NCI-H2029 treated with DMSO at 0.1 percent for 48 hours (cell line): ENCODE results near the gene GRIK3.

Experiments
- DNase-seq: peaks from one replicate; lab custom pipeline; 2025; lab: John Stamatoyannopoulos, UW

GRIK3 gene

GRCh38 chr1:36852586-36852985 is 181.7 kb downstream of the GRIK3 start:
- DNase-seq, result no peak

DNA sequence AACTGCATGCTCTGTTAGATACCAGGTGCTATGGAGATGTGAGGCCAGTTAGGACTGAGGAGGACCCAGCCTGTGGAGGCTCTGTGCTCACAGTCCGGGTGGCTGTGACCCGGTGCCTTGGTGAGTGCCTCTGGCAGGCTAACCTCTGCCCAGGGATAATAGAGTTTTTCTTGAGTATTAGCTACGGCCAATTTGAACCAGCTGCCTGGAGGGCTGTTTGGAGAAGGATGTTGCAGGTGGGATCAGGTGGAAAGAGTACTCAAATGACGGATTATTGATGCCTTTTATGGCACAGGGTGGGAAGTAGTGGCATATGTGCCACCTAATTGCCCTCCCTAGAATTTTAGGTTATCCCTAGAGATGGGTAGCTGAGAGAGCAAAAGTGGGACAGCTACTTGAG is 182.7 kb downstream of the GRIK3 start:
- no peak for DNase-seq

GRCh38 chr1:36851087-36851486 is 183.2 kb downstream of the GRIK3 start:
- peak; percentile 100 for DNase-seq

DNA sequence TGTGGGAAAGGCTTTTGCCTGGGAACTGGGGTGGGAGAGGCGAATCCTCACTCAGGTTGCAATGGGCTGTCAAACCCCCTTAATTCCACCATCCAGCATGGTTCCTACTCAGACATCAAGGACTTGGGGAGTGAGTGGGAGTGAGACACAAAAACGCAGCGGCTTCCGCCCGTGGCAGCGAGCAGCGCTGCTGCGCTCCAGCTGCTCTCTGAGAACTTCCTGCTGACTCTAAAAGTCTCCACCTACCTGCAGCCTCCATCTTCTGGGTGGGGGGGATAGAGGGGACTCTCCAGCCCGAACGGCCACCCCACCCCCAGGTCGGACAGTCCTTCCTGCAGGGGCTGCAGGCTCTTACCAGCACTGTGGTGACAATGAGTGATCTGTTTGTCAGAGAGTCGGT is 184.4 kb downstream of the GRIK3 start:
- no peak for DNase-seq

- DNase-seq, result no peak
Measured at GRCh38 chr1:36847761-36848160, 186.6 kb downstream of the GRIK3 start.

GRCh38 chr1:36847186-36847585 is 187.1 kb downstream of the GRIK3 start:
- DNase-seq, result no peak

- no peak for DNase-seq
Measured at GRCh38 chr1:36846357-36846756, 188.0 kb downstream of the GRIK3 start.

- no peak for DNase-seq
Measured at GRCh38 chr1:36845802-36846201, 188.5 kb downstream of the GRIK3 start.

DNA sequence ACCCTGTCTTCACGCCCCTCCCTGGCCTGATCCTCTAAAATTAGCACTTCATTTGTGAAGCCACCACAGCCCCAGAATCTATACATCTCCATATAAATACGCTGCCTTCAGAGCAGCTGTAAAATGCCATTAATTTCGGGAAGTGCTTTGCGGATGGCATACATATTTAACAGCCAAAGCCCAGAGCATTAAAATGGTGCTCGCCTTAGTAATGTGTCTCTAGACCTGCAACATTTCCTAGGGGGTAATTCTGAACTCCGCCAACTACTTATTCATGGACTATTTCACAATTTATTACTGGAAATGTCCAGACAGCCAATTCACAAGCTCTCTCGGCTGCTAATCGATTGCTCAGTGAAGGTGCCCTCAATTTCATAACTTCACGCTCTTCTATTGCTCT is 189.4 kb downstream of the GRIK3 start:
- no peak for DNase-seq

DNA sequence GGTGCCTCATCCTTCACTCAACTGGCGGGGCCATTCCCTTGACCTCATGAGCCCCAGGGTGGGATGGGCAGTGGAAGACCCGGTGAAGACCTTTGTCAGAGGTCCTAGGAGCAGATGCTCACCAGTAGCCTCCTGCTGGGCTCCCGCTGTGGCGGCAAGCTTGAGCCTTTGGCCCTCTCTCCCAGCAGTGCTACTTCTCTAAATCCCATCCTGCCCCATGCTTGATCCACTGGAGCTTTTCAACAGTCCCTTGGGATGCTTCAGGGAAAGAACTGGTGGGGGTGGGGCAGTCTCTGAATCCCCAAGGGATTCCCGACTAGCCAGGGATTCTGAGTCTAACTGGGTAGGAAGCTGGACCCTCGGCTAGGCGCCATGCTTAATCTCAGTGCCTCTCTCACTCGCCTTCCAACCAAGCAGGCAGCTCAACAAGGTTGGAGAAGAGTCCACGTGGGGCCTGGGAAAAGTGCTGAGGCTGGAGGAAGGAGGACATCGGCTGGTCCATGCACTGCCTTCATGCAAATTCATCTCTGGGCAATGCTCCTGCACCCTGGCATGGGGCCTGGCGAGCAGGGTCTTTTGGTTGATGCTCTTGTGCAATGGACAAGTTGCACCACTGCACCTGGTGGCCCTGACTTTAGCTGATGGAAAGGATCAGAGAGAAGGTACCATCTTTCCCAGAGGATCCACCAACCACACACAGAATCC is 190.3 kb downstream of the GRIK3 start:
- DNase-seq, result no peak

DNA sequence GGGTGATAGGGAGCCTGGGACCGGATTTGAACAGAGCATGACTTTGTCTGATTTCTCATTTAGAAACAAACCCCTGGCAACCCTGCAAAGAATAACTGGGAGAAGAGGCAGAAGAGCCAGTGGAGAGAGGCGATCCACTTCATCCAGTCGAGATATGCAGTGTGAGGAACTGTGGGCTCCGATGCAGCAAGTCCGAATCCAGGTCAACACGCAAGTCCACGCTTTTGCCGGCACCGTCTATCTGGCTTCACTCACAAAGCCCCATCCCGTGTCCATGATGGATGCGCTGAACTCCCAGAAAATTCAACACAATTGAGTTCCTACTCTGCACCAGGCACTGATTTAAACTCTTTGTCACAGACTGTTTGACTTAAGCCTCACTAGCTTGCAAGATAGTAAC is 191.3 kb downstream of the GRIK3 start:
- no peak for DNase-seq

DNA sequence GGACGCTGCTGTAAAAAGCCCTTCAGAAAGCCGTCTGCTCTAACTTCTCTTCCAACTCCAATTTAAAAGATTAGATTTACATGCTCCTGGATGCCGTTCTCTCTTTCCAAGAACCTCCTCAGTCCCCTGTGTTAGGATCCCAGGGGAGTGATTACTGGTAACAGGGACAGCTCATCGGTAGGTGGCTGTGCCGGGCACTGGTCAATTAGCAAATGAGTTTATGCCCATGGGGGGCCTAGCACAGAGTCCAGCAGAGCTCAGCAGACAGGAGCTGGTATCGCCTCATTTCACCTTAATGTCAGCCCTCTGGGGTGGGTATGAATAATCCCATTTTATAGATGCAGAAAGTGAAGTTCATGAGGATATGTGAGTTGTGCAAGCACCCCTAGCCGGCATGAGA is 191.9 kb downstream of the GRIK3 start:
- no peak for DNase-seq

DNA sequence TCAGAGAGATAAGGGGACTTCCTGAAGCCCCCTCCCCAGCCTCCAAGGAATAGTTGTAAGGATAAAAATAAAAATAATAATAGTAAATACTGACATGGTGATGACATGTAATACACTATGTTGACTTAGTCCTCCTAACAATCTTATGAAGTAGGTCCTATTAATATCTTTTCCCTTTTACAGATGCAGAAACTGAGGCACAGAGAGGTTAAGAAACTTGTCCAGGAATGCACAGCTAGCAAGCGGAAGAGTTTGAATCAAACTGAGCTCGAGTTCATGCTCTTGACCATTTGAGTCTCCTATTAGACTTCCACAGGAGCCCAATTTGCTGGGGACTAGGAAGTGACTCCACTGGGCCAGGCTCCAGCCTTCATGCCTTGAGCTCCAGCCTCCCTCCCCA is 194.8 kb downstream of the GRIK3 start:
- no peak for DNase-seq

DNA sequence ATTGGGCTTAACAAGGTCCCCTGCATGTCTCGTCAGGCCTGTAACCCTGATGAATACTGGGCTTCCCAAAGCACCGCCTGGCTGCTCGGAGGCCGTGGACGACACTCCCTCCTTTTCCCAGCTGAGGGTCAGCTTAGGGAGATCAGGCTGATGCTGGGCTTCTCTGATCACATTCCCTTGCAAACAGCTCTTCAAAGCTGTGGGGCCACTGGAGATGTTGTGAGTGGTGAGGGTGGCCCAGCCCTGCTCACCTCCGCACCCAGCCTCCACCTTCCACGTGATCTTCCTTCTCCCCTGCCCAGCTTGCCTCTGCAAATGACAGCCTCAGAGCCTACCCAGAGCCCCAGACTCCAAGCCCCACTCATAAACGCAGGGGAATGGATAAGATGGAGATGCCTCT is 195.4 kb downstream of the GRIK3 start:
- no peak for DNase-seq

DNA sequence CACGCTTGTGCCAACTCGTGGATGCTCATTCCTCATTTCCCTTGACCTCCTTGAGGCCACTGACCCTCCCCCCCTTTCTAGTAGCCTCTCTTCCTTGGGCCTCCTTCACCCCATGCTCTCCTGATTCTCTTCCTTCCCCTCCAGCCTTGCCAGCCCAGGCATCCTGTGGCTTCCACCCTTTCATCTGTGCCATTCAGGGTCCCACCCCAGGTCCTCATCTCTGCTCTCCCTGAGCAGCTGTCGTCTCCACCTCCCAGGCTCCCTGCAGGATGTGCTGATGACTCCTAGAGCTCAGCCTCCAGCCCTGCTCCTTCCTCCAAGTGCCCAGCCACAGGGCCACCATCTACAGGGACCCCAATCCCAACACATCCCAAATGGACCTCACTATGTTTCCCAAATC is 197.4 kb downstream of the GRIK3 start:
- no peak for DNase-seq

- peak; percentile 100 for DNase-seq
Measured at GRCh38 chr1:36836196-36836883, 198.0 kb downstream of the GRIK3 start.

- DNase-seq, result peak; percentile 87
Measured at GRCh38 chr1:36835696-36836095, 198.6 kb downstream of the GRIK3 start.

- no peak for DNase-seq
Measured at GRCh38 chr1:36835017-36835695, 199.2 kb downstream of the GRIK3 start.

DNA sequence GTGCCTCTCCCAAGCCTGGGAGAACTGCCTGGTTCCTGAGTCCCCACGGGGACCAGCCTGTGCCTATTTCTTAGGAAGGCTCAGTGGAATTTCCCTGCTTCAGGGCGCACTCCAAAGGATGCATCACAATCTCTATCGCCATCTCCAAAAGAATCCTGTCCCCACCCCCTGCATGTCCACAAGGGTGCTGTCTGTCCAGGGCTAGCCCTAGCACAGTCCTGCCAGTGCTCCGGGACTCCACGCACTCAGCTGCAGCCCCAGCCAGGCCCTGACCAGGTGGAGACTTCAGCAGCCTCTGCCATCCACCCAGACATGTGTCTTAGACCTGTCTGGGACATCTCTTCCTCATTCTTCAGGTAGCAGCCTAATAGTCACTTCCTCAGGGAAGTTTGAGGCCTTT is 199.7 kb downstream of the GRIK3 start:
- no peak for DNase-seq

GRCh38 chr1:36831186-36831810 is 203.0 kb downstream of the GRIK3 start:
- no peak for DNase-seq

DNA sequence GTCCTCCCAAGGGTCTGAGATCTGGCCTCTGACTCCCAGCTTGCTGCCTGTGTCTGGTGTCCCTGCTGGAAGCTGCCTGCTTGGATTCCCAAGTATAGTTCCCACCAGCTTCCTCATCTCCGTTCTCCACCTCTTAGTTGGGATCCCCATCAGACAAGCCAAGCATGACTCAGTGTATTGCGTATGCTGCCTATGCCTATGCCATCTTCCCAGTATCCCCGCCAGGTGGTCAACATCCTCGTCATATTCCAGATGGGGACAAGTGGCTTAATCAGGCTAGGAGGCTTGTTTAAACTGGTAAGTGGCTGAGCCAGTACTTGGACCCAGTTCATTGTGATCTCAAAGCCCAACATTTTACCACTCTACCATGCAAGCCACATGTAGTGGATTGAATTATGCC is 204.4 kb downstream of the GRIK3 start:
- peak; percentile 98 for DNase-seq

- DNase-seq, result no peak
Measured at GRCh38 chr1:36829066-36829465, 205.2 kb downstream of the GRIK3 start.

DNA sequence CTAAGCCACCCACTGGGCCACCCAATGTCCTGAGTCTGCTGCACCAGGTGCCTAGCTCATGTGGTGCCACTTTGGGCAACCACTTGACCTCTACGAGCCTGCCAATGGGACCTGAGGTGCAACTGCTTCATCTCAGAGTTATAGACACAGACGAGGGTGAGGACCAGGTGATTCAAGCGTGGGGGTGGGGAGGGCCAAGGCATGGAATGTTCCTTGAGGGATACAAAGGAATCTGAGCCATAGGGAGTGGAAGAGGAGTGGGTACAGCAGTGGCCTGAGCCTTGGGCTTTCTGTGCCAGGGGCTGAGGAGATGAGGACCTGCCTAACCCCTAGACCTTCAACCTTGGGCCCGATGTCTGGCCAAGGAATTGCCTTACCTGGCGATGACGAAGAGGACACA is 209.1 kb downstream of the GRIK3 start:
- no peak for DNase-seq
